GM12892 (cell line): ENCODE measurements around the gene KIAA1549.

Experiments
- POLR2A ChIP-seq: IDR thresholded peaks from 2 replicates; pipeline ENCODE4 v1.6.1; 2011; ENCODE audit warnings: low read depth, low read length, control low read depth
- POLR2AphosphoS5 ChIP-seq: IDR thresholded peaks from 2 replicates; pipeline ENCODE4 v1.6.1; 2011; ENCODE audit warnings: low read depth, low read length, control low read depth
- TAF1 ChIP-seq: IDR thresholded peaks from 2 replicates; pipeline ENCODE4 v1.6.1; 2011; ENCODE audit warnings: low read depth, mild to moderate bottlenecking, control low read depth, low read length, borderline replicate concordance

- TF ChIP-seq POLR2A = no peak
- no peak for TF ChIP-seq POLR2AphosphoS5
- TF ChIP-seq TAF1 = no peak
Observed at GRCh38 chr7:138919216-138919615, 62.0 kb downstream of the KIAA1549 start.
